ENCODE measurements around the gene ZNF629. TPM values are rescaled to one million over a fixed set of nuclear protein-coding genes. Genes with fewer than 3 reads are reported as not detected.
"Not testable (repeated sequence)": the region's sequence is repeated elsewhere in the genome, so short reads cannot be mapped to it uniquely, and the experiment has no call there.

Gene ZNF629
- total RNA-seq, 1 experiment from 2014 or later = 4.8 TPM

GRCh38 chr16:30813821-30814189 lies 26.8 kb upstream of the ZNF629 start:
- H3K4me2 ChIP-seq (ENCODE audit: low read depth, low read length, poor library complexity, severe bottlenecking) = peak overlapping the region; percentile 68
- peak overlapping the region; percentile 65 for H3K9ac ChIP-seq (ENCODE audit: low read length)
- H4K20me1 ChIP-seq (ENCODE audit: insufficient read depth, low read depth, low read length) = no peaks in the 10 kb centered on the region
- no peaks in the 10 kb centered on the region for H3K9me3 ChIP-seq (ENCODE audit: low read length)
- H3K27me3 ChIP-seq (ENCODE audit: low read length) = no peaks in the 10 kb centered on the region
- H3K79me2 ChIP-seq (ENCODE audit: low read length) = no peaks in the 10 kb centered on the region
- peaks cover 12% of the 10 kb centered on the region for H3K4me1 ChIP-seq (ENCODE audit: low read length)
- H3K27ac ChIP-seq (ENCODE audit: low read length) = no peak overlapping the region; the same call in 1 of the 2 replicates
- H3K36me3 ChIP-seq (ENCODE audit: insufficient read depth, low read length) = no peaks in the 10 kb centered on the region
- no peaks in the 10 kb centered on the region for H3K9me2 ChIP-seq (replicated peaks; ENCODE audit: insufficient read depth, low read length)
- no peak for DNase-seq
- H3K4me3 ChIP-seq (ENCODE audit: low read length) = peak overlapping the region; percentile 69
- peak overlapping the region; percentile 90 for H2AFZ ChIP-seq (ENCODE audit: low read length)

- H3K27ac ChIP-seq (ENCODE audit: low read length); H3K4me3 ChIP-seq (ENCODE audit: low read length); H3K4me2 ChIP-seq (ENCODE audit: low read depth, low read length, poor library complexity, severe bottlenecking); H3K4me1 ChIP-seq (ENCODE audit: low read length); H3K36me3 ChIP-seq (ENCODE audit: insufficient read depth, low read length); DNase-seq; H3K79me2 ChIP-seq (ENCODE audit: low read length); H3K27me3 ChIP-seq (ENCODE audit: low read length); H4K20me1 ChIP-seq (ENCODE audit: insufficient read depth, low read depth, low read length); H3K9ac ChIP-seq (ENCODE audit: low read length); H3K9me2 ChIP-seq (replicated peaks; ENCODE audit: insufficient read depth, low read length); H3K9me3 ChIP-seq (ENCODE audit: low read length); H2AFZ ChIP-seq (ENCODE audit: low read length): not testable (repeated sequence)
These were observed 22.7 kb upstream of the ZNF629 start for GRCh38 chr16:30809675-30810074.

- H3K4me1 ChIP-seq (ENCODE audit: low read length); H3K9me3 ChIP-seq (ENCODE audit: low read length); H2AFZ ChIP-seq (ENCODE audit: low read length); H3K27me3 ChIP-seq (ENCODE audit: low read length); H3K4me2 ChIP-seq (ENCODE audit: low read depth, low read length, poor library complexity, severe bottlenecking); H3K79me2 ChIP-seq (ENCODE audit: low read length); H3K36me3 ChIP-seq (ENCODE audit: insufficient read depth, low read length); H4K20me1 ChIP-seq (ENCODE audit: insufficient read depth, low read depth, low read length); H3K9me2 ChIP-seq (replicated peaks; ENCODE audit: insufficient read depth, low read length); H3K4me3 ChIP-seq (ENCODE audit: low read length); H3K27ac ChIP-seq (ENCODE audit: low read length); H3K9ac ChIP-seq (ENCODE audit: low read length); DNase-seq: not testable (repeated sequence)
These were observed 22.0 kb upstream of the ZNF629 start for GRCh38 chr16:30808890-30809426.

- Histone ChIP-seq H3K4me1 (ENCODE audit: low read length) (no peaks in the 10 kb centered on the region), H3K9me3 (ENCODE audit: low read length) (no peaks in the 10 kb centered on the region), H2AFZ (ENCODE audit: low read length) (no peak overlapping the region), H3K36me3 (ENCODE audit: insufficient read depth, low read length) (no peaks in the 10 kb centered on the region), H3K4me3 (ENCODE audit: low read length) (no peak overlapping the region), H3K27ac (ENCODE audit: low read length) (no peak overlapping the region), H3K79me2 (ENCODE audit: low read length) (no peaks in the 10 kb centered on the region), H4K20me1 (ENCODE audit: insufficient read depth, low read depth, low read length) (no peaks in the 10 kb centered on the region), H3K9ac (ENCODE audit: low read length) (no peak overlapping the region), H3K9me2 (replicated peaks; ENCODE audit: insufficient read depth, low read length) (no peaks in the 10 kb centered on the region), H3K27me3 (ENCODE audit: low read length) (no peaks in the 10 kb centered on the region), H3K4me2 (ENCODE audit: low read depth, low read length, poor library complexity, severe bottlenecking) (no peak overlapping the region)
- no peak for DNase-seq
These were observed 21.1 kb upstream of the ZNF629 start for GRCh38 chr16:30808146-30808545.

- Histone ChIP-seq H3K9me3 (ENCODE audit: low read length) (no peaks in the 10 kb centered on the region), H3K27ac (ENCODE audit: low read length) (no peak overlapping the region), H3K79me2 (ENCODE audit: low read length) (no peaks in the 10 kb centered on the region), H3K4me3 (ENCODE audit: low read length) (no peak overlapping the region), H3K9ac (ENCODE audit: low read length) (no peak overlapping the region), H3K4me2 (ENCODE audit: low read depth, low read length, poor library complexity, severe bottlenecking) (no peak overlapping the region), H3K36me3 (ENCODE audit: insufficient read depth, low read length) (no peaks in the 10 kb centered on the region), H3K4me1 (ENCODE audit: low read length) (no peaks in the 10 kb centered on the region), H4K20me1 (ENCODE audit: insufficient read depth, low read depth, low read length) (no peaks in the 10 kb centered on the region), H2AFZ (ENCODE audit: low read length) (no peak overlapping the region), H3K27me3 (ENCODE audit: low read length) (no peaks in the 10 kb centered on the region), H3K9me2 (replicated peaks; ENCODE audit: insufficient read depth, low read length) (no peaks in the 10 kb centered on the region)
- no peak for DNase-seq
These were observed 18.6 kb upstream of the ZNF629 start for GRCh38 chr16:30805370-30806169.

- no peaks in the 10 kb centered on the region for H3K36me3 ChIP-seq (ENCODE audit: insufficient read depth, low read length)
- no peak for DNase-seq
- no peaks in the 10 kb centered on the region for H3K27me3 ChIP-seq (ENCODE audit: low read length)
- H3K79me2 ChIP-seq (ENCODE audit: low read length) = no peaks in the 10 kb centered on the region
- H3K9me3 ChIP-seq (ENCODE audit: low read length) = no peaks in the 10 kb centered on the region
- no peak overlapping the region for H3K4me2 ChIP-seq (ENCODE audit: low read depth, low read length, poor library complexity, severe bottlenecking)
- no peak overlapping the region for H3K27ac ChIP-seq (ENCODE audit: low read length)
- no peaks in the 10 kb centered on the region for H3K4me1 ChIP-seq (ENCODE audit: low read length)
- H3K9ac ChIP-seq (ENCODE audit: low read length) = no peak overlapping the region
- H3K4me3 ChIP-seq (ENCODE audit: low read length) = no peak overlapping the region
- H3K9me2 ChIP-seq (replicated peaks; ENCODE audit: insufficient read depth, low read length) = no peaks in the 10 kb centered on the region
- no peaks in the 10 kb centered on the region for H4K20me1 ChIP-seq (ENCODE audit: insufficient read depth, low read depth, low read length)
- H2AFZ ChIP-seq (ENCODE audit: low read length) = no peak overlapping the region
These were observed 18.0 kb upstream of the ZNF629 start for GRCh38 chr16:30805056-30805369.

- Histone ChIP-seq H3K4me2 (ENCODE audit: low read depth, low read length, poor library complexity, severe bottlenecking) (no peak overlapping the region), H3K9me3 (ENCODE audit: low read length) (no peaks in the 10 kb centered on the region), H3K9ac (ENCODE audit: low read length) (no peak overlapping the region), H3K9me2 (replicated peaks; ENCODE audit: insufficient read depth, low read length) (no peaks in the 10 kb centered on the region), H3K4me1 (ENCODE audit: low read length) (no peaks in the 10 kb centered on the region), H3K27me3 (ENCODE audit: low read length) (no peaks in the 10 kb centered on the region), H3K27ac (ENCODE audit: low read length) (no peak overlapping the region), H4K20me1 (ENCODE audit: insufficient read depth, low read depth, low read length) (no peaks in the 10 kb centered on the region), H3K79me2 (ENCODE audit: low read length) (no peaks in the 10 kb centered on the region), H3K4me3 (ENCODE audit: low read length) (no peak overlapping the region), H3K36me3 (ENCODE audit: insufficient read depth, low read length) (no peaks in the 10 kb centered on the region), H2AFZ (ENCODE audit: low read length) (no peak overlapping the region)
- no peak for DNase-seq
These were observed 15.9 kb upstream of the ZNF629 start for GRCh38 chr16:30802936-30803335.

GRCh38 chr16:30797670-30798309 lies 10.8 kb upstream of the ZNF629 start:
- H3K27ac ChIP-seq (ENCODE audit: low read length) = no peak overlapping the region
- no peak overlapping the region for H3K4me3 ChIP-seq (ENCODE audit: low read length)
- no peaks in the 10 kb centered on the region for H4K20me1 ChIP-seq (ENCODE audit: insufficient read depth, low read depth, low read length)
- DNase-seq = peak; percentile 63
- no peak overlapping the region for H3K4me2 ChIP-seq (ENCODE audit: low read depth, low read length, poor library complexity, severe bottlenecking)
- H3K9ac ChIP-seq (ENCODE audit: low read length) = no peak overlapping the region
- no peaks in the 10 kb centered on the region for H3K9me3 ChIP-seq (ENCODE audit: low read length)
- H3K4me1 ChIP-seq (ENCODE audit: low read length) = no peaks in the 10 kb centered on the region
- no peaks in the 10 kb centered on the region for H3K27me3 ChIP-seq (ENCODE audit: low read length)
- no peaks in the 10 kb centered on the region for H3K9me2 ChIP-seq (replicated peaks; ENCODE audit: insufficient read depth, low read length)
- no peaks in the 10 kb centered on the region for H3K79me2 ChIP-seq (ENCODE audit: low read length)
- H2AFZ ChIP-seq (ENCODE audit: low read length) = no peak overlapping the region
- no peaks in the 10 kb centered on the region for H3K36me3 ChIP-seq (ENCODE audit: insufficient read depth, low read length)

Data from Karpas-422 (cell line).